B cell (primary cell): Measurements from ENCODE around the gene LPCAT3.

ENCODE experiments used
- EZH2 ChIP-seq: IDR thresholded peaks from 2 replicates; pipeline ENCODE4 v1.6.1; 2012; ENCODE audit warnings: borderline replicate concordance, low read depth, mild to moderate bottlenecking, moderate library complexity, low read length; ENCODE audit not compliant: insufficient read depth, poor library complexity, severe bottlenecking
- TF ChIP-seq, protein P1 (sequence below): fragments of 200-600 bp; IDR thresholded peaks from one replicate; pipeline ENCODE4 v1.8.0; 2022; ENCODE audit warnings: antibody characterized with exemption, mild to moderate bottlenecking

DNA sequence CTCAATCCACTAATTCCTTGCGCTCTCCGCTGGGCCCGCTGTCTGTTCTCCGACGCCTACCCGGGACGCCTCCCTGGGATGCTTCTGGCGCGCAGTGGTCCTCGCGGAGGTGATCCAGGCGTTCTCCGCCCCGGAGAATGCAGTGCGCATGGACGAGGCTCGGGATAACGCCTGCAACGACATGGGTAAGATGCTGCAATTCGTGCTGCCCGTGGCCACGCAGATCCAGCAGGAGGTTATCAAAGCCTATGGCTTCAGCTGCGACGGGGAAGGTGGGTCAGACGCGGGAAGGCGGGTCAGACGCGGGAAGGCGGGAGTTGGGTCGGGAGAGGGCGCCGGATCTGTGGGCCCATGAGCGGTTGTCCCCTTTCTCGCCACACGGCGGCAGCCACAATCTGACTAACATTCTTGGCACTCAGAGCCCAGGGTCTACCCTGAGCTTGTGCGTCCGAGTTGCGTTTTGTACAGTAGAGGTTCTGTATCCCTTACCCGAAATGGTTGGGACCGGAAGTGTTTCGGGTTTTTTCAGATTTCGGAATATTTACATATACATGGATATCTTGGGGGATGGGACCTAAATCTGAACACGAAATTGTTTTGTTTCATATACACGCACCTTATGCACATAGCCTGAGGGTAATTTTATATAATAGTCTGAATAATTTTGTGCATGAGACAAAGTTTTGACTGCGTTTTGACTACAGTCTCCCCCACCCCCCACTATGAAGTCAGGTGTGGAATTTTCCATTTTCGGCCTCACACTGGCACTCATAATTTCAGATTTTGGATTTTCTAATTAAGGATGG lies 73.7 kb downstream of the LPCAT3 start:
- TF ChIP-seq, protein P1, sequence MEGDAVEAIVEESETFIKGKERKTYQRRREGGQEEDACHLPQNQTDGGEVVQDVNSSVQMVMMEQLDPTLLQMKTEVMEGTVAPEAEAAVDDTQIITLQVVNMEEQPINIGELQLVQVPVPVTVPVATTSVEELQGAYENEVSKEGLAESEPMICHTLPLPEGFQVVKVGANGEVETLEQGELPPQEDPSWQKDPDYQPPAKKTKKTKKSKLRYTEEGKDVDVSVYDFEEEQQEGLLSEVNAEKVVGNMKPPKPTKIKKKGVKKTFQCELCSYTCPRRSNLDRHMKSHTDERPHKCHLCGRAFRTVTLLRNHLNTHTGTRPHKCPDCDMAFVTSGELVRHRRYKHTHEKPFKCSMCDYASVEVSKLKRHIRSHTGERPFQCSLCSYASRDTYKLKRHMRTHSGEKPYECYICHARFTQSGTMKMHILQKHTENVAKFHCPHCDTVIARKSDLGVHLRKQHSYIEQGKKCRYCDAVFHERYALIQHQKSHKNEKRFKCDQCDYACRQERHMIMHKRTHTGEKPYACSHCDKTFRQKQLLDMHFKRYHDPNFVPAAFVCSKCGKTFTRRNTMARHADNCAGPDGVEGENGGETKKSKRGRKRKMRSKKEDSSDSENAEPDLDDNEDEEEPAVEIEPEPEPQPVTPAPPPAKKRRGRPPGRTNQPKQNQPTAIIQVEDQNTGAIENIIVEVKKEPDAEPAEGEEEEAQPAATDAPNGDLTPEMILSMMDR, result peak; percentile 90
- TF ChIP-seq EZH2, result no peak
